Endothelial cell (in vitro differentiated cells): ENCODE results near the gene PPP3R2. TPM values are rescaled to one million over a fixed set of nuclear protein-coding genes. Genes with fewer than 3 reads are reported as not detected.
A peak's percentile ranks its signal among the peaks of the same experiment; 100 is the strongest.

Experiments
- DNase-seq: peaks from one replicate; pipeline ENCODE4 v3.0.0; 2021; ENCODE audit warnings: low spot score
- H3K27ac Mint-ChIP-seq: one replicate; pipeline ENCODE4 v1.8.0; 2021; ENCODE audit warnings: mixed read lengths, inconsistent platforms; ENCODE audit not compliant: unreplicated experiment
- H3K27me3 Mint-ChIP-seq: one replicate; pipeline ENCODE4 v1.8.0; 2021; ENCODE audit warnings: mild to moderate bottlenecking, moderate library complexity, mixed read lengths, inconsistent platforms; ENCODE audit not compliant: unreplicated experiment
- H3K36me3 Mint-ChIP-seq: one replicate; pipeline ENCODE4 v1.8.0; 2021; ENCODE audit warnings: mild to moderate bottlenecking, low read depth, mixed read lengths, inconsistent platforms; ENCODE audit not compliant: unreplicated experiment
- H3K4me1 Mint-ChIP-seq: one replicate; pipeline ENCODE4 v1.8.0; 2021; ENCODE audit warnings: mild to moderate bottlenecking, mixed read lengths, inconsistent platforms; ENCODE audit not compliant: unreplicated experiment
- H3K4me3 Mint-ChIP-seq: one replicate; pipeline ENCODE4 v1.8.0; 2021; ENCODE audit warnings: mild to moderate bottlenecking, mixed read lengths, inconsistent platforms; ENCODE audit not compliant: unreplicated experiment
- H3K9me3 Mint-ChIP-seq: one replicate; pipeline ENCODE4 v1.8.0; 2021; ENCODE audit warnings: mixed read lengths, inconsistent platforms; ENCODE audit not compliant: unreplicated experiment
- total RNA-seq: library from RNA; stranded (reverse); fragmentation: NEBNext Ultra II Directional; extraction: Animal tissue kit (Norgen Biotek cat#: 25700); gene quantifications from one replicate; pipeline ENCODE4 v1.2.1, GENCODE V29; 2021; ENCODE audit not compliant: unreplicated experiment
- TF ChIP-seq, protein P1 (sequence below): fragments of 200-600 bp; sonication (generic); IDR thresholded peaks from one replicate; pipeline ENCODE4 v1.5.0; 2021; ENCODE audit warnings: antibody characterized with exemption; ENCODE audit not compliant: unreplicated experiment

PPP3R2 gene
- total RNA-seq, 1 donor from 2014 or later: 2.2 TPM

DNA sequence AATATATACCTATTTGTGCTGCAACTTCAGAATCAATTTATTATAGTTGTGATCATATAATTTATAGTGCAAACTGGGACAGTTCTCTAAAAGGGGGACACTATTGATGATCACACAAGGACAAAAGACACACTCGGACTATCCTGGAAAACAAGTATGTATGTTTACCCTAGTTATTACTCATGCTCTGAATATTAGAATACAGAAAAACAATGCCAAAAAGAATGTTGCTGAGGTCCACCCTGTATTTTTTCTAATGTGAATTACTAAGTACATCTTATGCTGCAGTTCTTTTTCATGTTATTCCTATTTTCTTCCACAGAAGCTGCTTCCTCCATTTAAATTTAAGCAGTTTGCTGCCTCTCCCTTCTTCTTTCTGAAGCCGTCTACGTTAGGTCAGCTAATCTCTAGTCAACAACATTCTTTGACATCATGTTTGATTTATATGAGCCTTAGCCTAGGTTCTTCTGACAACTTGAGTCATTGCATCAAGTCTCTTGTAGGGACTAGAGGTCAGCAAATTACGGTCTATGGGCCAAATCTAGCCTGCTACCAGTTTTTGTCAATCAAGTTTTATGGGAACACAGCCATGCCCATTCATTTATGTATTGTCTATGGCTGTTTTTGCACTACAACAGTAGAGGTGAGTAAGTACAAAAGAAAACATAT lies 40.1 kb upstream of the PPP3R2 start:
- TF ChIP-seq, protein P1, sequence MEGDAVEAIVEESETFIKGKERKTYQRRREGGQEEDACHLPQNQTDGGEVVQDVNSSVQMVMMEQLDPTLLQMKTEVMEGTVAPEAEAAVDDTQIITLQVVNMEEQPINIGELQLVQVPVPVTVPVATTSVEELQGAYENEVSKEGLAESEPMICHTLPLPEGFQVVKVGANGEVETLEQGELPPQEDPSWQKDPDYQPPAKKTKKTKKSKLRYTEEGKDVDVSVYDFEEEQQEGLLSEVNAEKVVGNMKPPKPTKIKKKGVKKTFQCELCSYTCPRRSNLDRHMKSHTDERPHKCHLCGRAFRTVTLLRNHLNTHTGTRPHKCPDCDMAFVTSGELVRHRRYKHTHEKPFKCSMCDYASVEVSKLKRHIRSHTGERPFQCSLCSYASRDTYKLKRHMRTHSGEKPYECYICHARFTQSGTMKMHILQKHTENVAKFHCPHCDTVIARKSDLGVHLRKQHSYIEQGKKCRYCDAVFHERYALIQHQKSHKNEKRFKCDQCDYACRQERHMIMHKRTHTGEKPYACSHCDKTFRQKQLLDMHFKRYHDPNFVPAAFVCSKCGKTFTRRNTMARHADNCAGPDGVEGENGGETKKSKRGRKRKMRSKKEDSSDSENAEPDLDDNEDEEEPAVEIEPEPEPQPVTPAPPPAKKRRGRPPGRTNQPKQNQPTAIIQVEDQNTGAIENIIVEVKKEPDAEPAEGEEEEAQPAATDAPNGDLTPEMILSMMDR: no peak
- H3K27ac Mint-ChIP-seq: no peak overlapping the region
- H3K36me3 Mint-ChIP-seq: peaks cover 4% of the 10 kb centered on the region
- H3K27me3 Mint-ChIP-seq: peaks cover 2% of the 10 kb centered on the region
- no peaks in the 10 kb centered on the region for H3K9me3 Mint-ChIP-seq
- DNase-seq: no peak
- no peak overlapping the region for H3K4me3 Mint-ChIP-seq
- H3K4me1 Mint-ChIP-seq: peaks cover 14% of the 10 kb centered on the region

DNA sequence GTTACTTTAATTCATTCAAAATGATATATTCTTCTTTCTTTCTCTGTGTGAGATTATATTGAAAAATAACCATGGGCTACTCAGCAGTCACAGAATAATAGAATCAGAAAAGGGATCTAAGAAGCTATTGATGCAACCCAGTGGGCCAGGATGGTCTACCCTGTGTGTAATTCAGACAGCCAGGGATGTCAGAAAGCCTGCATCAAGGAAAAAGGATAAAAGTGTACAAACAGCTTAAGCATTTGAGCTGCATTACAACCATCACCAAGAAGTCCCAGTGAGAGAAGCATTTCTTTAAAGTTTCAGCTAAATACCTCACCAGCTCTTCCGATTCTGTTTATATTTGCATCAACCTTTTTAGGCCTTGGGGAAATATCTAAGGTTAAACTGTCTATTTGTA lies 37.8 kb upstream of the PPP3R2 start:
- no peak for DNase-seq
- TF ChIP-seq, protein P1: no peak
- Mint-ChIP-seq H3K4me3 (no peak overlapping the region), H3K27ac (no peak overlapping the region), H3K9me3 (no peaks in the 10 kb centered on the region), H3K4me1 (peaks cover 27% of the 10 kb centered on the region), H3K36me3 (peaks cover 4% of the 10 kb centered on the region), H3K27me3 (peaks cover 2% of the 10 kb centered on the region)

DNA sequence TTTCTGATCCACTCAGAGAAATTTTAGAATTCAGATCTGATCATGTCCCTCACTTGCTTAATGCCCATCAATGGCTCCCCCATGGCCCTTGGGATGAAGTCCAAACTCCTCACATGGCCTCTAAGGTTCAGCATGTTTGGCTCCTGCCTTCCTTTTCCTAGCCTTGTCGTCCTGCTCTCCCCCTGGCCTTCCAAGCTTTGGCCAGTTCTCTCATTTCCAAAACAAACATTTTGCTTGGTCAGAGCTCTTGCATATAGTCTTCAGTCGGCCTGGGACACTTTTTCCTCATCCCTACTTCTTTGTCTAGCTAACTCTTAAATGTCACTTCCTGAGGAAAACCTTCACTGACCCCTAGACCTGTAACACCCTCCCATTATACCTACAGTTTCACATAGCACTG lies 37.1 kb upstream of the PPP3R2 start:
- TF ChIP-seq, protein P1: no peak
- no peak overlapping the region for H3K4me3 Mint-ChIP-seq
- no peaks in the 10 kb centered on the region for H3K9me3 Mint-ChIP-seq
- DNase-seq: no peak
- H3K36me3 Mint-ChIP-seq: peaks cover 4% of the 10 kb centered on the region
- H3K27me3 Mint-ChIP-seq: peaks cover 2% of the 10 kb centered on the region
- no peak overlapping the region for H3K27ac Mint-ChIP-seq
- peaks cover 33% of the 10 kb centered on the region for H3K4me1 Mint-ChIP-seq

DNA sequence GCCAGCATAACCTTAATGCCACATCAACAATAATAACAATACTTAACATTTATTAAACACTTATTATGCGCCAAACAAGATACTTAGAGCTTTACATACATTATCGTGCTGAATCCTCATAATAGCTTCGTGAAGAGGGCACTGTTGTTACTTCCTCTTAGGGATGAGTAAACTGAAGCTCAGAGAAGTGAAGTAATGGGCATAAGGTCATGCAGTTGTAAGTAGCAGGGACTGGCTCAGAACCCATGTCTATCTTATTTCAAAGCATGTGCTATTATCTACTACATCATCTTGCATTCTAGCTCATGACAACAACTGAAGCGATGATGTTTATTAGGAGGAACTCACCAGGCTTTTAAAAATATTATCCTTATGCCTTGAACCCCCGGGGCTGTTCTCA lies 34.9 kb upstream of the PPP3R2 start:
- no peak overlapping the region for H3K4me3 Mint-ChIP-seq
- no peak for DNase-seq
- H3K4me1 Mint-ChIP-seq: peaks cover 41% of the 10 kb centered on the region
- peaks cover 11% of the 10 kb centered on the region for H3K36me3 Mint-ChIP-seq
- H3K9me3 Mint-ChIP-seq: no peaks in the 10 kb centered on the region
- TF ChIP-seq, protein P1: no peak
- H3K27ac Mint-ChIP-seq: no peak overlapping the region
- peaks cover 2% of the 10 kb centered on the region for H3K27me3 Mint-ChIP-seq

DNA sequence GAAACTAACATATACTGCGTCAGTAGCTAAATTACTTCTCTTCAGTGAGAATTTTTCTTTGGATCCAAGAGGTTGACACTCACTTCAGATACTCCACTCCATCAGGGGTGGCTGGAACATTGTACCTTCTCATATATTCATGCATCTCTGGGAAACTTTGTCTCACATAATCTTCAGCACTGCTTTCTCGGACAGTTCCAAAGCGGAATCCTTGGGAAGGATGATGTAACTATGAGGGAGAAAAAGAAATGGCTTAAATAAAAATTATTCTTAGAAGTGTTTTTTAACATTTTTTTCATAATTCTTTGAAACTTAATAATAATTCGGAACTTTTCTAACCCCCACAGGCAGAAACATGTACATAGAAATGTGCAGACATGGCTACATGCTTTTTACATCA lies 33.4 kb upstream of the PPP3R2 start:
- H3K4me3 Mint-ChIP-seq: no peak overlapping the region
- TF ChIP-seq, protein P1: no peak
- peaks cover 43% of the 10 kb centered on the region for H3K4me1 Mint-ChIP-seq
- DNase-seq: peak; percentile 43
- peaks cover 2% of the 10 kb centered on the region for H3K27me3 Mint-ChIP-seq
- no peak overlapping the region for H3K27ac Mint-ChIP-seq
- no peaks in the 10 kb centered on the region for H3K9me3 Mint-ChIP-seq
- H3K36me3 Mint-ChIP-seq: peaks cover 12% of the 10 kb centered on the region
